Uterus (tissue), 4 donors: ENCODE measurements around the gene DPP8. TPM values are rescaled to one million over a fixed set of nuclear protein-coding genes. Genes with fewer than 3 reads are reported as not detected.

Experiments
- DNase-seq, 2 donors: peaks; one replicate each; pipeline ENCODE4 v3.0.0-alpha.2; 2019 to 2020
- H3K27ac ChIP-seq, 2 donors: fragments of 200-600 bp; sonication (generic); 1 replicate in 1 of 2; 2 replicates in 1 of 2; pipeline ENCODE4 v1.5.1; 2016 to 2018
- H3K27me3 ChIP-seq, 2 donors: fragments of 200-600 bp; sonication (generic); one replicate each; pipeline ENCODE4 v1.5.1; 2018 to 2019; ENCODE audit warnings: control low read depth in 1 of 2
- H3K36me3 ChIP-seq, 2 donors: fragments of 200-600 bp; sonication (generic); one replicate each; pipeline ENCODE4 v1.5.1; 2019; ENCODE audit warnings: control low read depth in 1 of 2
- H3K4me1 ChIP-seq, 2 donors: fragments of 200-600 bp; sonication (generic); one replicate each; pipeline ENCODE4 v1.5.1; 2018 to 2019; ENCODE audit warnings: control low read depth in 1 of 2
- H3K4me3 ChIP-seq, 2 donors: fragments of 200-600 bp; sonication (generic); 1 replicate in 1 of 2; 2 replicates in 1 of 2; pipeline ENCODE4 v1.5.1; 2018 to 2019; ENCODE audit warnings: mild to moderate bottlenecking in 1 of 2
- H3K9me3 ChIP-seq, 2 donors: fragments of 200-600 bp; sonication (generic); one replicate each; pipeline ENCODE4 v1.5.1; 2019; ENCODE audit warnings: control low read depth in 1 of 2
- POLR2A ChIP-seq, 2 donors: fragments of 450-650 bp; IDR thresholded peaks; one replicate each; pipeline ENCODE4 v1.6.1; 2016; ENCODE audit warnings: antibody characterized with exemption in 2 of 2, mild to moderate bottlenecking in 1 of 2, moderate library complexity in 1 of 2
- intact Hi-C: fragments of 100-400 bp; cut with DNase I; formaldehyde crosslinking; loops from one replicate; pipeline ENCODE4 v1.15.1; 2023; ENCODE audit warnings: low total_unique reads
- total RNA-seq, 4 donors: library from RNA; depleted of rRNA in 3 of 4; stranded (reverse); fragments of >200 nt in 3 of 4; gene quantifications; one replicate each; pipeline versions ENCODE4 v1.1.0 to v1.2.4, GENCODE V29; 2014 to 2023
- TF ChIP-seq, protein P1 (sequence below), 4 experiments: fragments of 200-600 bp in 2 of 4; fragments of 450-650 bp in 2 of 4; sonication (generic) in 2 of 4; IDR thresholded peaks; one replicate each; pipeline ENCODE4 v1.5.1; 2016 to 2019; ENCODE audit warnings: antibody characterized with exemption in 4 of 4, mild to moderate bottlenecking in 2 of 4, moderate library complexity in 1 of 4
- donor health status: DM: yes; HTN: yes; CAD: no.

DPP8 gene
- total RNA-seq, 4 donors from 2014 or later = 19.4 to 76.1 (median 36.8) TPM

DNA sequence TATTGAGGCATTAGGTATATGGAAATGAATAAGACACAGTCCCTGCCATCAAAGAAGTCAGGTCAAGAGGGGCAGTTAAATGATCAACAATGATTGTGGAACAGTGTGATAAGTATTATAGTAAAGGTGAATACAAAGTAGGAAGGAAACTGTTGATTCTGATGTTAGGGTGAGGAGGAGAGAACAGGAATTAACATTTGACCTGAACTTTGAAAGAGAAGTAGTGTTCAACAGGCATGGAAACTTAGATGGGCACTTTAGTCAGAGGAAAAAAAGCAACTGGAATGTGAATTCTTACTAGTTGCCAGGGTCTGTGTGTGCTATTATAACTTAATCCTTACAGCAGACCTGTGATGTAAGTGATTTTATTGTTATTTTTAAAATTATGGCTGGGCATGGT, 30.4 kb upstream of the DPP8 start:
- no peak for DNase-seq
- Histone ChIP-seq H3K36me3 (no peaks in the 10 kb centered on the region), H3K4me3 (no peak overlapping the region), H3K27me3 (no peaks in the 10 kb centered on the region), H3K27ac (no peak overlapping the region), H3K9me3 (no peaks in the 10 kb centered on the region), H3K4me1 (no peaks in the 10 kb centered on the region)
- intact Hi-C loops = no loop called here
- TF ChIP-seq POLR2A (IDR thresholded peaks at IDR 0.05) = no peak
- TF ChIP-seq, protein P1, sequence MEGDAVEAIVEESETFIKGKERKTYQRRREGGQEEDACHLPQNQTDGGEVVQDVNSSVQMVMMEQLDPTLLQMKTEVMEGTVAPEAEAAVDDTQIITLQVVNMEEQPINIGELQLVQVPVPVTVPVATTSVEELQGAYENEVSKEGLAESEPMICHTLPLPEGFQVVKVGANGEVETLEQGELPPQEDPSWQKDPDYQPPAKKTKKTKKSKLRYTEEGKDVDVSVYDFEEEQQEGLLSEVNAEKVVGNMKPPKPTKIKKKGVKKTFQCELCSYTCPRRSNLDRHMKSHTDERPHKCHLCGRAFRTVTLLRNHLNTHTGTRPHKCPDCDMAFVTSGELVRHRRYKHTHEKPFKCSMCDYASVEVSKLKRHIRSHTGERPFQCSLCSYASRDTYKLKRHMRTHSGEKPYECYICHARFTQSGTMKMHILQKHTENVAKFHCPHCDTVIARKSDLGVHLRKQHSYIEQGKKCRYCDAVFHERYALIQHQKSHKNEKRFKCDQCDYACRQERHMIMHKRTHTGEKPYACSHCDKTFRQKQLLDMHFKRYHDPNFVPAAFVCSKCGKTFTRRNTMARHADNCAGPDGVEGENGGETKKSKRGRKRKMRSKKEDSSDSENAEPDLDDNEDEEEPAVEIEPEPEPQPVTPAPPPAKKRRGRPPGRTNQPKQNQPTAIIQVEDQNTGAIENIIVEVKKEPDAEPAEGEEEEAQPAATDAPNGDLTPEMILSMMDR (IDR thresholded peaks at IDR 0.05) = no peak

DNA sequence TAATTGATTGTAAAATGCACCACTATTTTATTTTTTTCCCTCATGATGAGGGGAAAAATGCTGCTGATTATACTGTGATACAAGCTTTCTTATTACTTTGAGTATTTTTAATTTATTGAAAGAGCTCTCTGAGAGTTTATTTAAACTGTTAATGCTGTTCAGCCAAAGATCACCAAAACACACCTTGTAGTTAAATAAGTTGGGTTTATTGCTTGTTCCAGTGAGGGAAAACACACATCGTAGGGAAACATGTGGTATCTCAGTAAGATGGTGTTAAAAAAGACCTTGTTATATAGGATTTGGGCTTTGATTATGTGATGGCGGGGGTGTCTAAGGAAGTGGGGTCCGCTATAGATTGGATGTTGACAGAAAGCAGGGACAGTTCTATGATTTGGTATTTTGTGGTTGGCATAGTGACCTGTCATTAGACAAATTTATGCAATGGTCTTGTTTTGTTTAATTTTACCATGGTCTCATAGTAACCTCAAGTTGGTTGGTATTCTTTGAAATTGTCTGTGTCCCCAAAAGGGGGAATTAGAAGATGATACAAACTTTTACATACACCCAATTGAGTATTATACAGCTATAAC, 23.8 kb upstream of the DPP8 start:
- Histone ChIP-seq H3K27ac (no peak overlapping the region), H3K27me3 (no peaks in the 10 kb centered on the region), H3K4me1 (no peaks in the 10 kb centered on the region), H3K36me3 (no peaks in the 10 kb centered on the region), H3K4me3 (no peak overlapping the region), H3K9me3 (no peaks in the 10 kb centered on the region)
- no peak for TF ChIP-seq POLR2A (IDR thresholded peaks at IDR 0.05)
- TF ChIP-seq, protein P1 (IDR thresholded peaks at IDR 0.05) = no peak
- no peak for DNase-seq
- intact Hi-C loops = no loop called here

- no peak overlapping the region for H3K27ac ChIP-seq
- H3K36me3 ChIP-seq = no peaks in the 10 kb centered on the region
- TF ChIP-seq, protein P1 (IDR thresholded peaks at IDR 0.05) = no peak
- no peak for TF ChIP-seq POLR2A (IDR thresholded peaks at IDR 0.05)
- no peak overlapping the region for H3K4me3 ChIP-seq
- intact Hi-C loops = no loop called here
- H3K9me3 ChIP-seq = no peaks in the 10 kb centered on the region
- no peaks in the 10 kb centered on the region for H3K27me3 ChIP-seq
- no peaks in the 10 kb centered on the region for H3K4me1 ChIP-seq
- no peak for DNase-seq
Observed at GRCh38 chr15:65540314-65540713, 22.8 kb upstream of the DPP8 start.

DNA sequence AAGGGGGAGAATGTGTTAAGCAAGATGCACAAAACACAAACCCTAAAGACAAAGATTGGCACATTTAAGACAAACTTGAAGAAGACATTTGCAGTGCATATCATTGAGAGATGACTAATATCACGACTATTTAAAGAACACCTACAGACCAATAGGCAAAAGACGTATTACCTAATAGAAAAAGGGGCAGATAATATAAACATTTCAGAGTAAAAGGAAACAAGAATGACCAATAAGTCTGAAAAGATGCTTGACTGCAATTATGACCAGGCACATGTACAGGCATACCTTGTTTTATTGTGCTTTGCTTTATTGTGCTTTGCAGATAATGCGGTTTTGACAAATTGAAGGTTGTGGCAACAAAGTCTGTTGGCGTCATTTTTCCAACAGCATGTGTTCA, 17.7 kb upstream of the DPP8 start:
- no peak overlapping the region for H3K4me3 ChIP-seq
- H3K27me3 ChIP-seq = no peaks in the 10 kb centered on the region
- H3K9me3 ChIP-seq = no peaks in the 10 kb centered on the region
- intact Hi-C loops = no loop called here
- DNase-seq = no peak
- no peaks in the 10 kb centered on the region for H3K36me3 ChIP-seq
- H3K27ac ChIP-seq = no peak overlapping the region
- H3K4me1 ChIP-seq = no peaks in the 10 kb centered on the region
- TF ChIP-seq, protein P1 (IDR thresholded peaks at IDR 0.05) = no peak
- TF ChIP-seq POLR2A (IDR thresholded peaks at IDR 0.05) = no peak

DNA sequence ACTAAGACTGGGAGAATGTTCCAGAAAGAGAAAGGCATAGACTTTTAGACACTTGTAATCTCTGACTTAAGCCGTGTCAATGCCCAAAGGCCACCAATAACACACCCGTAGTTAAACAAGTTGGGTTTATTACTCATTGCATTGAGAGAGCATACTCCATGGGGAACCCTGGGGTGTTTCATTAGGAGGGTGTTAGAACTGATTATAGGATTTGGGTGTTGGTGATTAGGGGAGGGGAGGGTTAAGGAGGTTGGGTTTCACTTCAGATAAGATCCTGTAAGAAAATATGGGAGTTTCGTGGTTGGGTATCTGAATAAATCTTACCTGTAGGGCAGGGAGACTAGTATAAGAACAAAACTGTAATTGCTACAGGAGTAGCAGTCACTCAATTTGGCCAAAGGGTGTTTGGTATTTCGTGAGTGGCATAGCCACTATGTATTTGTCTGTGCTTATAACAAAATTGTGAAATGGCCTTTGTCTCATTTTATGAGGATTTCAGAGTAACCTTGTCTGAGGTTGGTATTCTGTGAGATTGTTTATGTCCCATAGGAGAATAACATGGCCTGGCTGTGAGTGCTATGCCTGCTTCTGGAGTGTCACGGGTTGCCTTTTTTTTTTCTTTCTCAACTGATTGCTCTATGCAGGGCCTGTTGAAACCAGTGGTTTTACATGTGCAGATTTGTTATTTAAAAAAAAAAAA, 15.7 kb upstream of the DPP8 start:
- Histone ChIP-seq H3K9me3 (no peaks in the 10 kb centered on the region), H3K27me3 (no peaks in the 10 kb centered on the region), H3K36me3 (no peaks in the 10 kb centered on the region), H3K4me1 (no peaks in the 10 kb centered on the region), H3K4me3 (no peak overlapping the region), H3K27ac (no peak overlapping the region)
- DNase-seq = no peak
- intact Hi-C loops = no loop called here
- TF ChIP-seq, protein P1 (IDR thresholded peaks at IDR 0.05) = no peak
- TF ChIP-seq POLR2A (IDR thresholded peaks at IDR 0.05) = no peak
